Measurements from ENCODE around the gene KRT24. TPM values are rescaled to one million over a fixed set of nuclear protein-coding genes. Genes with fewer than 3 reads are reported as not detected.

The KRT24 gene
- total RNA-seq, 1 experiment from 2014 or later, result not detected

DNA sequence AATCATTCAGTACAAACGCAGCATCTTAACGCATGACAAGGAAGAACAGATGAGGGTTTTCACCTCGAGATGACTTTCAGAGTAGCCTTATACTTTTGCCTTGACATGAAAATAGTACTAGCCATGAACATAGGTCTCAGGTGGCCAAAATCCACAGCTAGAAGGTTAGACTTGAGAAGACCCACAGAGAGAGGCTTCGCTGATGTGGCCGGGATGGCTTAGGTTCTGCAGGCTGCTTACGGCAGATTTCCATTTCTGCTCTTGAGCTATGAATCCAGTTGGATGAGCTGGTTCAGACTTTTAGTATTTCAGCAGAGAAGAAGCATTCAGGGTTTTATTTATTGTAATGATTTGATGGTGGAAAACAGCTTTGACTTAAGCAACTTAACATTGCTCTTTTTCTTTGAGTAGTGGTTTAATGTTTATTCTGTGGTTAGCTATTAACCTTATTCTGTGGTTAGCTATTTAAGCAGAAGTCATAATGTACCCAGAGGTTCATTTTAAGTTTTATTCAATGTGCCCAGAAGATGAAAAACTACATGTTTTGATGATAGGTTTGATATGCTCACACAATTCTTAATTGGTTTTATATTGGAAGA lies 7.6 kb downstream of the KRT24 start:
- DNase-seq (ENCODE audit: low read depth), result no peak

GRCh38 chr17:40694584-40694983 lies 9.0 kb downstream of the KRT24 start:
- no peak for DNase-seq (ENCODE audit: low read depth)

DNA sequence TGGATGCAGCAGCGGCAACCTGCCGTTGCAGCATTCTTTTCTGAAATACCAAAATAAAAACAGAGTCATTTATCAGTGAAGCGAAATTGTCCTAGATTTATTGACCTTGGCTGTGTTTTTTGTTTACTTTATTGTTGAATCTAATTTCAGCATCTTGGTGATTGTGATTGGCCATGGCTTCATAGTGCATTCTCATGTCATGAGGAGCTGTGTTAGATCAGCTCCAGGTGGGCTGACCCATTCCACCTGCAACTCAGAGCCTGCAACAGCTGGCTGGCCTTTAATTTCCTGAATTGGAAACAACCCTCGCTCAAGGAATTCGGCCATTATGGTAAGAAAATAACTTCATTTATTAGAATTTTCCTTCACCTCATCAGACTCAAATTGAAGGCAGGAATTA lies 16.4 kb downstream of the KRT24 start:
- no peak for DNase-seq (ENCODE audit: low read depth)

DNA sequence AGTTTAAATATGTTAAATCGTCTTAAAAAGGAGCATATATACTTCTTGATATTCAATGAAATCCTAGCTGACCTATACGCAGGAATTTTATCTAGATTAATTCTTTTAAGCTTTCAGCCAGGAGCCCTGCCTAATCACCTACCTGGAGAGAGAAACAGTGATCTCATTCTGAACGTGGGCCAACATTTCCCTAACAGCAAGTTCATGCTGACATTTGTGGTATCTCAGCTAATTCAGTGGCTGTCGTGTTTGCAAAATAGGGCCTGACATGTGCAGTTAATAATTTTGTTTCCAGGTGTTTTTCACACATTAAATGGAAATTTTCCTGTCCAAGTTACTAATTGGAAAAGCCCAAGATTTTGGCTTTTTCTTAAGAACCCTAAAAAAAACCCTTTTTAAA lies 17.4 kb downstream of the KRT24 start:
- no peak for DNase-seq (ENCODE audit: low read depth)

GRCh38 chr17:40680998-40681397 lies 22.6 kb downstream of the KRT24 start:
- DNase-seq (ENCODE audit: low read depth), result no peak

DNA sequence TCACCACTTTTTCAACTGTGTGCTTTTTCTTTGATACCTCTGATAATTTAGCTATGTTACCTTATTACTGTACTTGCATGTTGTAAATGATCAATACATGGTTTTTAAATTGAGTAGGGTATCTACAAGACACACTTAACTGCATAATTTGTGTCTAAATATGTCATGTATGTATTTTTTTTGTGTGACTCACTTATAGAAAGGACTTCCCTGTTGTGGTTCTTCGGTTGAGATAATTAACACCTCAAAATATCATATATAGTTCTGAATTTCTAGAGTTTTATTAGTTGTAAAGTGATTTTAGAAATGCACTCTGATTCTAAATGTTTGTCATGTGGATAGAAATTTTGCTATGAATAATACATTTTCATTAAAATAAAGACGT lies 24.0 kb downstream of the KRT24 start:
- DNase-seq (ENCODE audit: low read depth), result no peak

DNA sequence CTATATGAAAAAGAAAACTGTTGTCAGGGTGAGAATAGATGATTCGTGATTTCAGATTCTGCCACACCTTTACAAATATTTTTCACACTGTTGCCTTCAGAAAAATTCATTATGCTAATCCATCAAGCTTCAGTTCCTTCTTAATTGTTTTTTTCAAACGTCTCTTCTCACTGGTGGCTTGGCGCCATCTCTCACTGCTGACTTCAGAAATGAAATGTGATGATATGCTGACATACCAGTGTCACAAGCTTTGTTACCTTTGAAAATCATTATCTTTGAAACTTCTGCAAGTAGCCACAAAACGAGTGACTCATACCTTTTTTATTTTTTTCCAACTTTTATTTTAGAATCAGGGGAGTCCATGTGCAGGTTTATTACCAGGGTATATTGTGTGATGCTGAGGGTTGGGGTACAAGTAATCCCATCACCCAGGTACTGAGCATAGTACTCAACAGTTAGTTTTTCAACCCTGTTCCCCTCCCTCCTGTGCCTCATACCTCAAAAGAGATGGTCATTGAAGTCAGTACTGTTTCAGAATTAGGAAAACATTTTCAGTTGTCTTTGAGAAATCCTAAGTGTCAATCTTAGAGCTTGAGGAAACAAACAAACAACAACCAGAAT lies 24.5 kb downstream of the KRT24 start:
- DNase-seq (ENCODE audit: low read depth), result no peak

GRCh38 chr17:40675905-40676304 lies 27.6 kb downstream of the KRT24 start:
- DNase-seq (ENCODE audit: low read depth), result no peak

GRCh38 chr17:40672654-40673053 lies 30.9 kb downstream of the KRT24 start:
- no peak for DNase-seq (ENCODE audit: low read depth)

DNA sequence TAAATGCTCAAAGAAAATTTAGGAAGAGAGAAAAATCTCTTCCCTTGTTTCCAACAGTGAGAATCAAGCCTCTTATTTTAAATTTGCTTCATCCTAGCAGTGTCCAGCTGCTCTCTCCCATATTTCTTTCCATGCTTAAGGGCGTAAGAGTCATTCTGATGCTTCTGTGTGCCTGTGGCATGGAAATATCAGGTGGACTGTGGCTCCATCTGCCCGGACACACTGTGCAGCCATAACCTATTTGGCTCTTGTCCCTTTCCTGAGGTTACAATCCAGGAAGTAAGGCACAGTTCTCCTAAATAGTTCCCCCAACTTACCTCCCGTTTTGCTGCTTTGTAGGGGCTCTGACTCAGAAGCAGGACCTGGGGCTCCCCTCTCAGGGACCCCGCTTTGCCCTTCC lies 32.3 kb downstream of the KRT24 start:
- DNase-seq (ENCODE audit: low read depth), result no peak

DNA sequence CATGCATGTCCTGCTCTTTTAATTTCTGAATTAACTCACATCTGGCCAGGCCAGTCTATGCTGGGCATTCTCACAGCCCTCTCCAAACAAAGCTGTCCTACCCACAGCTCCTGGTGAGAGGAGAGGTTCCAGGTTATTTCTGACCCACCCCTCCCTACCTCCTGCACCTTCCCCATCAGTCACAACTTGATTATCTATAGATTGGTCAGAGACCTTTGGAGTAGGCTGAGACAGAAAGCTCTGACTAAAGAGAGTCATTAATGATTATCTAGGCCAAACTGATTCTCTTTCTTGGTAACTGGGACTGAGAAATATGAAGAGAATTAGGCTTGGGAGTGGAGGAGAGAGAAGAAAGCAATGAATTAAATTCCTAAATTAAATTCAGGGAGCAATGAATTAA lies 37.2 kb downstream of the KRT24 start:
- no peak for DNase-seq (ENCODE audit: low read depth)

GRCh38 chr17:40664582-40665333 lies 38.8 kb downstream of the KRT24 start, which contains the start of gene KRT222:
Gene KRT222, minus strand, starts transcription at chr17:40665177. Its CDS starts 78 bp downstream, at chr17:40665099.
- no peak for DNase-seq (ENCODE audit: low read depth)

DNA sequence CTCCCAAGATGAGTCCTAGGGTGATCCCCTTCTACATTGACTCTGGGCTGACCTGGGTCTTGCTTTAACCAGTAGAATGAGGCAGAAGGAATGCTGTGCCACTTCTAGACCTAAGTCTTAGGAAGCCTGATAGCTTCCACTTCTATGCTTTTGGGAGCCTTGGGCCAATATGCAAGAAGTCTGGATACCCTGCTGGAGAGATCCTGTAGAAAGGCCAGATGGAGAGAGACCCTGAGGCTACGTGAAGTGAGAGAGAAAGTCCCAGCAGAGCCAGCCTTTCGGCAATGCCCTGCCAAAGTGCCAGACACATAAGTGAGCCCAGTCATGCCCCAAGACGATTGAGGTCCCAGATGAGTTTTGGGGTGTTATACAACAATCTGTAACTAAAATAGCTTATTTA lies 40.3 kb downstream of the KRT24 start:
- DNase-seq (ENCODE audit: low read depth), result no peak

GRCh38 chr17:40659911-40660310 lies 43.6 kb downstream of the KRT24 start:
- DNase-seq (ENCODE audit: low read depth), result no peak

DNA sequence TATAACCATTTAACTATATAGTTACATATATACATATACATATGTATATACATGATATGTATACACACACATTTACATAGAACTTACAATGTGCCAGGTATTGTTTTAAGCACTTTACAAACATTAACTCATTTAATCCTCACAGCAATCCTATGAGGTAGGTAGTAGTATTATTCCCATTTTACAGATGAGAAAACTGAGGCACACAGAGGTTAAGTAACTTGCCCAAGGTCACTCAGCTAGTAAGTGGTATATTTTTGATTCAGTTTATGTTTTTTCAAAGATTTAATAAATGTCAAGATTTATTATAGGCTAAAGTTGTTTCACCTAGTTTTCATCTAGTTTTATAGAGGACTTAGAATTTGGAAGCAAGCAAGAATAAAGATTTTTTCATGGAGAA lies 45.2 kb downstream of the KRT24 start:
- no peak for DNase-seq (ENCODE audit: low read depth)

DNA sequence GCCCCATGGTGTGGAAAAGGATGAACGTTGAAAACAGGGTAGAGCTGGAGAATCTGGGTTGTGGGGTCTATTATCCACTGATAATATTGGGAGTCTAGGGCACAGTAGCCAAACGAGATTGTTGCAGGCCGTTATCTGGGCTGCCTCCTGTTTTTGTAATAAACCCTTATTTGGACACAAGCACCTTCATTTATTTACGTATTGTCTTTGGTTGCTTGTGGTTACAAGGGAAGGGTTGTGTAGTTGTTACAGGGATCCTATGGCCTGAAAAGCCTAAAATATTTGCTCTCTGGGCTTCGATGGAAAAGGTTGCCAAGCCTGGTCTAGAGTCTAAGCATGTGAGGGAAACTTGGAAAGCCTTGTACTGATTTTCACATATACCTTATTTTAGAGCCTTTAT lies 51.6 kb downstream of the KRT24 start:
- DNase-seq (ENCODE audit: low read depth), result no peak

DNA sequence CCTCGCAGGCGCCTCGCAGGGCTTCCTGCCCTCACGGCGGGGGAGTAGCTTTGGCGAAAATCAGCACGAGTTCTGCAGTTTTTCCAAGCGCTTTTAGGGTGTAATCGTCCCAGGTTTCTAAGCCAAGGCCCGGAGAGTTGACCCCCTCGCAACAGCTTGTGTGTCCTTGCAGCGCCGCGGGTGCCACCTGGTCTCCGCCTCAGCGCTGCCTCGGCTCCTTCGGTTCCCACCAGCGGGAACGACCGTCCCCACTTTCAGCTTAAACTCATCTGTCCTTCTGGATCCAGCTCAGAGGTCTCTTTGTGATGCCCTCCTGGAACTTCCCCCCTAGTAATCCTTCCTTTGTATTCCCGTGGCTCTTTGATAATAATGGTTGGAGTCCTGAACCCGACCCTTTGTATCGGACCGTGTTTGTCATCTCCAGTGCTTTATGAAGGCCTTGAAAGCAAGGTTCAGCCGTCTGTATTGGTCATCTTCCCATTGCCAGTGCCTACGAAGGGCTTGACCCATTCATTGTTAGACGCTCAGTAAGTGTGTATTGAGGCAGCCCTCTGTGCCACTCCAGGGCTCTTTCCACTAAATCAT lies 55.1 kb downstream of the KRT24 start:
- peak; percentile 6 for DNase-seq (ENCODE audit: low read depth)

Other genes starting within 250 kb of the KRT24 start
- gene TNS4, start 202.1 kb downstream of the KRT24 start, total RNA-seq (2014; rRNA removed; shearing (Covaris generic)), result 0.10 and 0.95 TPM in 2 replicates
- gene CCR7, start 138.3 kb downstream of the KRT24 start, total RNA-seq (2014; rRNA removed; shearing (Covaris generic)), result 0.07 and 0.21 TPM in 2 replicates
- 62.0 and 83.4 TPM in 2 replicates for gene SMARCE1, start 55.9 kb downstream of the KRT24 start, total RNA-seq (2014; rRNA removed; shearing (Covaris generic))
- gene KRT222, start 38.6 kb downstream of the KRT24 start, total RNA-seq (2014; rRNA removed; shearing (Covaris generic)), result not detected in 2 replicates
- gene KRT25, start 51.6 kb upstream of the KRT24 start, total RNA-seq (2014; rRNA removed; shearing (Covaris generic)), result not detected in 2 replicates
- not detected in 2 replicates for gene KRT26, start 68.4 kb upstream of the KRT24 start, total RNA-seq (2014; rRNA removed; shearing (Covaris generic))
- gene KRT27, start 78.8 kb upstream of the KRT24 start, total RNA-seq (2014; rRNA removed; shearing (Covaris generic)), result not detected in 2 replicates
- not detected in 2 replicates for gene KRT28, start 96.2 kb upstream of the KRT24 start, total RNA-seq (2014; rRNA removed; shearing (Covaris generic))
- gene KRT10, start 118.9 kb upstream of the KRT24 start, total RNA-seq (2014; rRNA removed; shearing (Covaris generic)), result 24.0 and 32.4 TPM in 2 replicates
- gene KRT12, start 163.5 kb upstream of the KRT24 start, total RNA-seq (2014; rRNA removed; shearing (Covaris generic)), result not detected in 2 replicates
- not detected in 2 replicates for gene KRT20, start 181.5 kb upstream of the KRT24 start, total RNA-seq (2014; rRNA removed; shearing (Covaris generic))
- gene KRT23, start 233.9 kb upstream of the KRT24 start, total RNA-seq (2014; rRNA removed; shearing (Covaris generic)), result 0.33 TPM in 1 of 2 replicates, not detected in the other